A549 treated with GW870086 at 1 μM for 4 hours (cell line): ENCODE data around the gene SLC27A5. TPM values are rescaled to one million over a fixed set of nuclear protein-coding genes. Genes with fewer than 3 reads are reported as not detected.

Experiments used
- total RNA-seq: library from RNA; stranded (reverse); fragments of 200-300 nt; extraction: Qiagen RNA extraction; gene quantifications from 5 replicates; pipeline ENCODE4 v1.2.3, GENCODE V29; 2022; ENCODE audit warnings: low read depth

Gene SLC27A5
- 26.4 to 30.1 TPM (median 28.2 TPM) in 5 replicates for total RNA-seq

DNA sequence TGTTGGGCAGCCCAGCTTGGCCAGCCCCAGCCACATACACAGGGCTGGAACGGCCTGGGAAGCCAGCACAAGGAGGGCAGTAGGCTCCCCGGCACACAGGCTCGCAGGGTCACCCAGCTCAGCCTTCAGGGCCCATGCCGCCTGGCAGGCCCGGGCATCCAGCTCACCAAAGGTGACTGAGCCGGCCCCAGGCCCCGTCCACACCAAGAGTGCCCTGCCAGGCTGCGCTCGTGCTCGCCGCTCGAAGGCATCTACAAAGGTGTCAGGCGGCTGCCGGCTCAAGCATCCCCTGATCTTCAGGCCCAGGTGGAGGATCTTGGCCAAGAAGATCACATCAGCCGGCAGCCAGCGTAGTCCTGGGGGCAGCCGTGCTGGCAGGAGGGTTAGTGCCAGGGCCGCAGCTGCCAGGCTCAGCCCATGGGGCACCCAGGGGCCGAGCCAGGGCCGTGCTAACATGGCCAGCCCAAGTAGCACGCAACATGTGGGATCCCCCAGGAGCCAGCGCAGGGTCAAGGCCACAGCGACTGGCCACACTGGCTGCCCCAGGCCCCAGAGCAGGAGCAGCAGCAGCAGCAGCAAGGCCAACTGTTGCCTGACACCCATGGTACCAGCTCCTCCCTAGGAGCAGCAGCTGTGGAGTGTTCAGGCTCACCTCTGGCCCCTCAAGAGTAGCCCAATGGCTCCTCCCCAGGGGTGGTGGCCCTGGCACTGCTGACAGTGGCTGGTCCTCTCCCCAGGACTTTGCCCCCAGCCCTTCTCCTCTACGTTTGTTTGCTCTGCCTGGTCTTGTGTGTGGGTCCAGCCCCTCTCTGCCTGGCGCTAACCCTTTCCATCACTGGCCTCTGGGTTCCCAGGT, at the start of gene SLC27A5:
TSS of gene SLC27A5 (minus strand) at position 640 of the 856 bp plus-strand sequence. CDS start at position 603, 37 bp downstream.

GRCh38 chr19:58558066-58558622, 46.4 kb upstream of the SLC27A5 start, which contains the start of gene UBE2M:
Gene UBE2M, minus strand, starts transcription at chr19:58558611. Its CDS starts 230 bp downstream, at chr19:58558381.

GRCh38 chr19:58554494-58555368, 42.9 kb upstream of the SLC27A5 start, which contains the start of gene CHMP2A:
Gene CHMP2A, minus strand, starts transcription at chr19:58555105. Its CDS starts 893 bp downstream, at chr19:58554212.

DNA sequence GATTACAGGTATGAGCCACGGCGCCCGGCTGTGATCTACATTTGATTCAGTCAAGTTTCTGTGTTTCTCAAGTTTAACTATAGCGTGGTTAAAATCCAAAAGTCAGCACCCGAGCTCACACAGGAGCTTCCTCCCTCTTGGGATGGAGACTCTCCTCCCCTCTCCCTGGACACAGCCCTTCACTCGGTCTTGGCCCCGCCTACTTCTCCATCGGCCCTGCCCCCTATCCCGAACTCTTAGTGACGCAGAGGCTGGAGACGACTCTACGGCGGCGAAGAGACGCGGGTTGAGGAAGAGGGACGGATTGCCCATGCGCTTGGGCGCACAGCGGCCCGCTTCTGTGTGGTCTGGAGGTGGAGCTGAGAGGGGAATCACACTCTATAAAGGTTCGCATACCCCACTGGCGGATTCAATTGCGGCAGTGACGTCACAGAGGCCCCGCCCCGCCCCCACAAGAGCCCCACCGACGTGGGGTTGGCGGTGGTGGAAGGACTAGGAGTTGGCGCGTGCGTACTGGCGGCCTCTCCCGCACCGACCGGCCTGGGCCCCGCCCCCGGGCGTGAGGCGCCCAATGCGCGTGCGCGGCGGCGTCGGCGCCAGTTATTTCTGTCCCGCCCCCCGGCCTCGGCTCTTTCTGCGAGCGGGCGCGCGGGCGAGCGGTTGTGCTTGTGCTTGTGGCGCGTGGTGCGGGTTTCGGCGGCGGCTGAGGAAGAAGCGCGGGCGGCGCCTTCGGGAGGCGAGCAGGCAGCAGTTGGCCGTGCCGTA, 32.2 kb upstream of the SLC27A5 start, which contains the start of gene TRIM28:
TSS of gene TRIM28 (plus strand) at position 239 of the 765 bp plus-strand sequence. CDS start 694 bp downstream, outside the sequence.

DNA sequence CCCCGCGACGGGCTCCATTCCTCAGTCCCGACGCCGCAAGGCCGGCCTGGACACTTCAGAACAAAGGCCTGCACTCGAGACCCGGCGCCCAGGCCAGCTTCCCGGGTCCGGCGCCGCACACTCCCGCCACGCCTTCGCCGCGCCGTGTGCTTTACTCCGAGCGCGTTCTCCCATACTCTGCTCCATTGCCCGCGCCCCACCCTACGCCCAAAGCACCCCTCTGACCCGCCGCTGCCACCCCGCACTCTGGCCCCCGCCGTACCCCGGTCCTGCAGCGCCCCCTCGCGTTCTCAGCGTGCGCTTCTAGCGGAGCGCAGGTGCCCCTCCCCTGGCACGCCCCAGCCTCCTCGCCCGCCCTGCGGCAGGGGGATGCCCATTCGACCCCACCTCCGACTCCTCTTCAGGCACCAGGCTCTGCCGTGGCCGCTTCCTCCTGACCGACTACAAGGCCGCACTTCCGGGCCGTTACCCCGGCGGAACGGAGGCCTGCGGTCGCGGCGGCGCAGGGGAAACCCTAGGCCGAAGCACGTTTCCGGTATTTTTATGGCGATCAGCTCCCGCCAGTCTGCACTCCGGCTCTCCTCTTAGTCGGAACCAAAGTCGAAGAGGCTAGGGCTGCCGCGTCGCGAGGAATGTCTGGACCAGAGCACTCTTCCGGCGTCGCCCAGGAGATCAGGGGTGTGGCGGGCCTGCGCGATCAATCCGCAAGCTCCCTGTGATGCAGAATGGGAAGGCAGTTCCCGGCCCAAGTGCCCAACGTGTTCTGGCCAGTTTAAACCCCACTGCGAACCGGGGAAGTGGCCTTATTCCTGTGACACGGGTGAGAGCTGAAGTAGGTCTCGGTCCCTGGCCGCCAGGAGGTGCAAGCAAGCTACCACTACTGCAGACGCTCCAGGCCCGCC, 7.8 kb upstream of the SLC27A5 start, which contains the start of gene ZBTB45:
TSS of gene ZBTB45 (minus strand) at position 456 of the 902 bp plus-strand sequence. CDS start 2,137 bp downstream, outside the sequence.

GRCh38 chr19:58475714-58476497, 35.9 kb downstream of the SLC27A5 start, which contains the start of gene ZNF446:
Gene ZNF446, plus strand, starts transcription at chr19:58476352. Its CDS starts 867 bp downstream, at chr19:58477219.

DNA sequence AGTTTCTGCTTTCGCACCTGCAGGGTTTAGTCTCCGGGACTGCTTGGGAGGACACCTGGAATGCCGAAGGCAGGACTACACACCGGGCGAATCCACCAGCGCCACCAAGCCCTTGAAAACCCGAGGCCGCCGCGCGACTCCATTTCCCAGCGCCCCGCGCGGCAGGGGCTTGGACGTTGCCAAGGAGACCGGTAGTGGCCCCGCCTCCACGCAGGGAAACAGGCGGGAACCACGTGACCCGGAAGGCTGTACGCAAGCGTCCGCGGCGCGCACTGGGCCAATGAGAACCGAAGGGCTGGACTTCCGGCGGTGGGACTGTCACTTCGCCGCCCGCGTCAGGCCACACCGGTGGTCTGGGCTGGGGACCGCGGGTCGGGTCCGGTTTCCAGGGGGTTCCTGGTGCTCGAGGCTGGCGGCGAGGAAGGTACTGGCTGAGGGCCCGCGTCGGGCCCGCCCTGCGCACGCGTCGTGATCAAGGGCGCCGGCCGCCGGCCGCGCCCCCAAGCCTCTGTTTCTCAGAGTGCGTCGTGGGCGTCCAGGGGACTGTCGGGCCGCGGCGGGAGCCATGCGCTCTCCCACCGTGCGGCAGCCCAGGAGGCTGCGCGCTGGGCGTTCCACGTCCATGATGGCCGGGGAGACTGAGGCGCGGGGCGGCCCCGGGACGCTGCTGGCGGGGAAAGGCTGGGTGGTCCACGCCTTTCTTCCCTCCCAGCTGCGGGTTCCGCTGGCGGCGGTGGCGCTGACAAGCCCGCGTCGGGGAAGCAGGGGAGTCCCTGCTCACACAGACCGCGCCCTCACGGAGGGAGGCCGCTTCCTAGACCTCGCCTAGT, 44.8 kb downstream of the SLC27A5 start, which contains the start of gene ZNF324:
TSS of gene ZNF324 (plus strand) at position 321 of the 830 bp plus-strand sequence. CDS start 2,106 bp downstream, outside the sequence.

GRCh38 chr19:58451358-58452101, 60.3 kb downstream of the SLC27A5 start, which contains the start of gene ZNF324B:
Gene ZNF324B, plus strand, starts transcription at chr19:58451622. Its CDS starts 2,080 bp downstream, at chr19:58453702.

Other genes starting within 250 kb of the SLC27A5 start
- 0.93 to 1.3 TPM (median 0.97 TPM) in 5 replicates for gene ZNF8, start 233.0 kb downstream of the SLC27A5 start, total RNA-seq
- gene ERVK3-1, start 206.6 kb downstream of the SLC27A5 start, total RNA-seq, result 89.0 to 109 TPM (median 96.0 TPM) in 5 replicates
- gene ZSCAN22, start 185.0 kb downstream of the SLC27A5 start, total RNA-seq, result 2.1 to 2.7 TPM (median 2.4 TPM) in 5 replicates
- 11.1 to 14.3 TPM (median 13.5 TPM) in 5 replicates for gene A1BG, start 158.5 kb downstream of the SLC27A5 start, total RNA-seq
- 0.77 to 1.4 TPM (median 1.1 TPM) in 5 replicates for gene ZNF497, start 149.2 kb downstream of the SLC27A5 start, total RNA-seq
- 0.98 to 1.5 TPM (median 1.4 TPM) in 5 replicates for gene ZNF837, start 131.0 kb downstream of the SLC27A5 start, total RNA-seq
- gene RPS5, start 124.7 kb downstream of the SLC27A5 start, total RNA-seq, result 2,355 to 2,530 TPM (median 2,454 TPM) in 5 replicates
- gene RNF225, start 116.3 kb downstream of the SLC27A5 start, total RNA-seq, result 0.13 to 0.15 TPM in 2 of 5 replicates, not detected in the others
- 18.1 to 21.1 TPM (median 20.1 TPM) in 5 replicates for gene ZNF584, start 103.3 kb downstream of the SLC27A5 start, total RNA-seq
- 0.06 to 0.14 TPM (median 0.13 TPM) in 5 replicates for gene ZNF132, start 71.8 kb downstream of the SLC27A5 start, total RNA-seq
- 5.3 to 8.0 TPM (median 6.5 TPM) in 5 replicates for gene ZNF324B, start 60.4 kb downstream of the SLC27A5 start, total RNA-seq
- gene ZNF324, start 44.9 kb downstream of the SLC27A5 start, total RNA-seq, result 7.6 to 9.7 TPM (median 9.1 TPM) in 5 replicates
- 11.1 to 12.6 TPM (median 12.1 TPM) in 5 replicates for gene ZNF446, start 35.6 kb downstream of the SLC27A5 start, total RNA-seq
- gene ZBTB45, start 7.8 kb upstream of the SLC27A5 start, total RNA-seq, result 13.0 to 19.0 TPM (median 18.3 TPM) in 5 replicates
- gene TRIM28, start 32.1 kb upstream of the SLC27A5 start, total RNA-seq, result 554 to 826 TPM (median 682 TPM) in 5 replicates
- gene CHMP2A, start 43.1 kb upstream of the SLC27A5 start, total RNA-seq, result 191 to 213 TPM (median 195 TPM) in 5 replicates
- 127 to 152 TPM (median 136 TPM) in 5 replicates for gene UBE2M, start 46.6 kb upstream of the SLC27A5 start, total RNA-seq
- 10.2 to 15.4 TPM (median 14.0 TPM) in 5 replicates for gene MZF1, start 61.3 kb upstream of the SLC27A5 start, total RNA-seq